ENCODE data around the gene ATR.

GRCh38 chr3:142434503-142434902 lies 144.0 kb downstream of the ATR start:
- TF ChIP-seq, protein P1, sequence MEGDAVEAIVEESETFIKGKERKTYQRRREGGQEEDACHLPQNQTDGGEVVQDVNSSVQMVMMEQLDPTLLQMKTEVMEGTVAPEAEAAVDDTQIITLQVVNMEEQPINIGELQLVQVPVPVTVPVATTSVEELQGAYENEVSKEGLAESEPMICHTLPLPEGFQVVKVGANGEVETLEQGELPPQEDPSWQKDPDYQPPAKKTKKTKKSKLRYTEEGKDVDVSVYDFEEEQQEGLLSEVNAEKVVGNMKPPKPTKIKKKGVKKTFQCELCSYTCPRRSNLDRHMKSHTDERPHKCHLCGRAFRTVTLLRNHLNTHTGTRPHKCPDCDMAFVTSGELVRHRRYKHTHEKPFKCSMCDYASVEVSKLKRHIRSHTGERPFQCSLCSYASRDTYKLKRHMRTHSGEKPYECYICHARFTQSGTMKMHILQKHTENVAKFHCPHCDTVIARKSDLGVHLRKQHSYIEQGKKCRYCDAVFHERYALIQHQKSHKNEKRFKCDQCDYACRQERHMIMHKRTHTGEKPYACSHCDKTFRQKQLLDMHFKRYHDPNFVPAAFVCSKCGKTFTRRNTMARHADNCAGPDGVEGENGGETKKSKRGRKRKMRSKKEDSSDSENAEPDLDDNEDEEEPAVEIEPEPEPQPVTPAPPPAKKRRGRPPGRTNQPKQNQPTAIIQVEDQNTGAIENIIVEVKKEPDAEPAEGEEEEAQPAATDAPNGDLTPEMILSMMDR (IDR thresholded peaks at IDR 0.05), result no peak
- TF ChIP-seq POLR2AphosphoS5 (IDR thresholded peaks at IDR 0.05) (no peak), POLR2A (IDR thresholded peaks at IDR 0.05) (no peak), EP300 (IDR thresholded peaks at IDR 0.05) (no peak)
